ENCODE data around the gene C9.
A peak's percentile ranks its signal among the peaks of the same experiment; 100 is the strongest.

The C9 gene

GRCh38 chr5:39384271-39384670 is 20.0 kb upstream of the C9 start:
- Histone ChIP-seq H3K36me3 (peaks cover 6 to 100% (median 38%) of the 10 kb centered on the region in 11 experiments; a peak in 18 of 22 replicates), H3K27ac (no peak overlapping the region), H4K20me1 (peaks cover 0 to 100% (median 0%) of the 10 kb centered on the region in 11 experiments; a peak in 4 of 22 replicates), H3K9ac (no peak overlapping the region), H3K4me2 (no peak overlapping the region), H3K4me1 (no peaks in the 10 kb centered on the region), H3K9me3 (replicated peaks in 1 of 11) (no peaks in the 10 kb centered on the region), H3K27me3 (no peaks in the 10 kb centered on the region), H3K4me3 (no peak overlapping the region)
- no peak for TF ChIP-seq Cebpa-rat (IDR thresholded peaks at IDR 0.05)

GRCh38 chr5:39381376-39381775 is 17.1 kb upstream of the C9 start:
- Histone ChIP-seq H3K27me3 (no peaks in the 10 kb centered on the region), H3K4me2 (no peak overlapping the region), H3K27ac (no peak overlapping the region; a peak in 1 of 22 replicates), H3K36me3 (peaks cover 5 to 100% (median 31%) of the 10 kb centered on the region in 11 experiments; a peak in 17 of 22 replicates), H4K20me1 (peaks cover 0 to 100% (median 0%) of the 10 kb centered on the region in 11 experiments; a peak in 4 of 22 replicates), H3K4me3 (no peak overlapping the region), H3K9ac (no peak overlapping the region), H3K9me3 (replicated peaks in 1 of 11) (no peaks in the 10 kb centered on the region), H3K4me1 (no peaks in the 10 kb centered on the region)
- no peak for TF ChIP-seq Cebpa-rat (IDR thresholded peaks at IDR 0.05)

GRCh38 chr5:39379693-39380092 is 15.4 kb upstream of the C9 start:
- Histone ChIP-seq H3K4me1 (no peaks in the 10 kb centered on the region), H3K4me3 (no peak overlapping the region), H3K27ac (no peak overlapping the region), H3K36me3 (peaks cover 5 to 100% (median 31%) of the 10 kb centered on the region in 11 experiments; a peak in 17 of 22 replicates), H3K9ac (no peak overlapping the region), H4K20me1 (peaks cover 0 to 100% (median 0%) of the 10 kb centered on the region in 11 experiments; a peak in 4 of 22 replicates), H3K27me3 (no peaks in the 10 kb centered on the region), H3K4me2 (no peak overlapping the region), H3K9me3 (replicated peaks in 1 of 11) (no peaks in the 10 kb centered on the region)
- no peak for TF ChIP-seq Cebpa-rat (IDR thresholded peaks at IDR 0.05)

- Histone ChIP-seq H3K4me1 (no peaks in the 10 kb centered on the region), H3K27me3 (no peaks in the 10 kb centered on the region), H3K27ac (no peak overlapping the region), H3K9ac (no peak overlapping the region), H3K4me2 (no peak overlapping the region), H3K9me3 (replicated peaks in 1 of 11) (no peaks in the 10 kb centered on the region), H3K36me3 (peaks cover 3 to 100% (median 35%) of the 10 kb centered on the region in 11 experiments; a peak in 17 of 22 replicates), H4K20me1 (peaks cover 0 to 100% (median 0%) of the 10 kb centered on the region in 11 experiments; a peak in 4 of 22 replicates), H3K4me3 (no peak overlapping the region)
- no peak for TF ChIP-seq Cebpa-rat (IDR thresholded peaks at IDR 0.05)
Observed at GRCh38 chr5:39377613-39378012, 13.3 kb upstream of the C9 start.

- Histone ChIP-seq H3K9me3 (replicated peaks in 1 of 11) (no peaks in the 10 kb centered on the region), H3K27ac (no peak overlapping the region), H3K27me3 (no peaks in the 10 kb centered on the region), H4K20me1 (peaks cover 0 to 100% (median 0%) of the 10 kb centered on the region in 11 experiments; a peak in 4 of 22 replicates), H3K4me3 (no peak overlapping the region), H3K4me2 (no peak overlapping the region), H3K4me1 (no peaks in the 10 kb centered on the region), H3K9ac (no peak overlapping the region), H3K36me3 (peaks cover 0 to 100% (median 27%) of the 10 kb centered on the region in 11 experiments; a peak in 13 of 22 replicates)
- TF ChIP-seq Cebpa-rat (IDR thresholded peaks at IDR 0.05): no peak
Observed at GRCh38 chr5:39376293-39376714, 12.0 kb upstream of the C9 start.

GRCh38 chr5:39373791-39374190 is 9.5 kb upstream of the C9 start:
- Histone ChIP-seq H3K27ac (no peak overlapping the region), H3K4me2 (no peak overlapping the region), H3K4me3 (no peak overlapping the region), H3K9me3 (replicated peaks in 1 of 11) (no peaks in the 10 kb centered on the region), H4K20me1 (peaks cover 0 to 100% (median 0%) of the 10 kb centered on the region in 11 experiments; a peak in 4 of 22 replicates), H3K27me3 (no peaks in the 10 kb centered on the region), H3K4me1 (no peaks in the 10 kb centered on the region), H3K36me3 (peaks cover 0 to 88% (median 15%) of the 10 kb centered on the region in 11 experiments; a peak in 12 of 22 replicates), H3K9ac (0 out of 22 replicates have a peak overlapping the region, but pooled peaks of 1 of the 11 experiments have one; percentile 3)
- TF ChIP-seq Cebpa-rat (IDR thresholded peaks at IDR 0.05): no peak

GRCh38 chr5:39371367-39371635 is 7.0 kb upstream of the C9 start:
- Histone ChIP-seq H3K4me3 (no peak overlapping the region), H3K9me3 (replicated peaks in 1 of 11) (no peaks in the 10 kb centered on the region), H3K27ac (no peak overlapping the region), H3K4me2 (no peak overlapping the region), H4K20me1 (peaks cover 0 to 82% (median 0%) of the 10 kb centered on the region in 11 experiments; a peak in 4 of 22 replicates), H3K27me3 (no peaks in the 10 kb centered on the region), H3K9ac (no peak overlapping the region), H3K36me3 (peaks cover 0 to 63% (median 5%) of the 10 kb centered on the region in 11 experiments; a peak in 10 of 22 replicates), H3K4me1 (no peaks in the 10 kb centered on the region)
- no peak for TF ChIP-seq Cebpa-rat (IDR thresholded peaks at IDR 0.05)

GRCh38 chr5:39370555-39371366 is 6.5 kb upstream of the C9 start:
- Histone ChIP-seq H3K4me2 (no peak overlapping the region), H3K36me3 (peaks cover 0 to 58% (median 5%) of the 10 kb centered on the region in 11 experiments; a peak in 10 of 22 replicates), H4K20me1 (peaks cover 0 to 77% (median 0%) of the 10 kb centered on the region in 11 experiments; a peak in 4 of 22 replicates), H3K9me3 (replicated peaks in 1 of 11) (no peaks in the 10 kb centered on the region), H3K9ac (no peak overlapping the region), H3K27ac (no peak overlapping the region), H3K4me1 (no peaks in the 10 kb centered on the region), H3K27me3 (no peaks in the 10 kb centered on the region), H3K4me3 (no peak overlapping the region)
- no peak for TF ChIP-seq Cebpa-rat (IDR thresholded peaks at IDR 0.05)

GRCh38 chr5:39369123-39369815 is 5.0 kb upstream of the C9 start:
- H3K9me3 ChIP-seq (replicated peaks in 1 of 11): no peaks in the 10 kb centered on the region
- H3K4me3 ChIP-seq: no peak overlapping the region
- no peak overlapping the region for H3K9ac ChIP-seq
- H3K27me3 ChIP-seq: no peaks in the 10 kb centered on the region
- no peaks in the 10 kb centered on the region for H3K4me1 ChIP-seq
- no peak overlapping the region for H3K27ac ChIP-seq
- peaks cover 0 to 43% (median 5%) of the 10 kb centered on the region in 11 experiments; a peak in 10 of 22 replicates for H3K36me3 ChIP-seq
- TF ChIP-seq Cebpa-rat (IDR thresholded peaks at IDR 0.05): no peak
- no peak overlapping the region for H3K4me2 ChIP-seq
- peaks cover 0 to 62% (median 0%) of the 10 kb centered on the region in 11 experiments; a peak in 4 of 22 replicates for H4K20me1 ChIP-seq
